HG03354 (cell line): Measurements from ENCODE around the gene GTF2A1L.
"Not testable (repeated sequence)": the region's sequence is repeated elsewhere in the genome, so short reads cannot be mapped to it uniquely, and the experiment has no call there.

Experiments used
- ATAC-seq: cut with Tn5 transposase; IDR thresholded peaks from one replicate; pipeline ENCODE4 v1.9.1; 2021; ENCODE audit warnings: mild to moderate bottlenecking; ENCODE audit not compliant: unreplicated experiment, poor library complexity, severe bottlenecking

Gene GTF2A1L

DNA sequence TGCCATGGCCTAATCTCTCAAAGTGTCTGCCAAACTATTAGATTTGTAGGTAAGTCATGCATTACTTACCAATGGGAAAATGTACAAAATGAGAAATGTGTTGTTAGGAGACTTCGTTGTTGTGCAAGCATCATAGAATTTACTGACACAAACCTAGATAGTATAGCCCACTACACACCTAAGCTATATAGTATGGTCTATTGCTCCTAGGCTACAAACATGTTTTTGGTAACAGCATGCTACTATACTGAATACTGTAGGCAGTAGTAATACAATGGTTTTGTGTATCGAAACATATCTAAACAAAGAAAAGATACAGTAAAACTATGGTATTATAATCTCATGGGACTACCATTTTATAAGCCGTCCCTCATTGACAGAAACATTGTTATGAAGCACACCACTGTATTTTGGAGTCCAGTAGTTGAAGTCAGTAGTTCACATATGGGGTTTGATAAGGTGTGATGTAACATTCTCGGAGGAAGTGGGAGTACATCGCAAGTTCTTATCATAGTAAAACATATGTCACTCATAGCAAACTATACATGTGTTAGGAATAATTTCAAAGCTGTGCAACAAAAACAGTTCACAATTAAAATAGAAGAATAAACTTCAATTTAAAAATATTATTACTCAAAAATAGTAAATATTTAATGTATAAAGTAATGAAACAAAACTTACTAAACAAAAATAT lies 12.0 kb upstream of the GTF2A1L start:
- no peak for ATAC-seq

DNA sequence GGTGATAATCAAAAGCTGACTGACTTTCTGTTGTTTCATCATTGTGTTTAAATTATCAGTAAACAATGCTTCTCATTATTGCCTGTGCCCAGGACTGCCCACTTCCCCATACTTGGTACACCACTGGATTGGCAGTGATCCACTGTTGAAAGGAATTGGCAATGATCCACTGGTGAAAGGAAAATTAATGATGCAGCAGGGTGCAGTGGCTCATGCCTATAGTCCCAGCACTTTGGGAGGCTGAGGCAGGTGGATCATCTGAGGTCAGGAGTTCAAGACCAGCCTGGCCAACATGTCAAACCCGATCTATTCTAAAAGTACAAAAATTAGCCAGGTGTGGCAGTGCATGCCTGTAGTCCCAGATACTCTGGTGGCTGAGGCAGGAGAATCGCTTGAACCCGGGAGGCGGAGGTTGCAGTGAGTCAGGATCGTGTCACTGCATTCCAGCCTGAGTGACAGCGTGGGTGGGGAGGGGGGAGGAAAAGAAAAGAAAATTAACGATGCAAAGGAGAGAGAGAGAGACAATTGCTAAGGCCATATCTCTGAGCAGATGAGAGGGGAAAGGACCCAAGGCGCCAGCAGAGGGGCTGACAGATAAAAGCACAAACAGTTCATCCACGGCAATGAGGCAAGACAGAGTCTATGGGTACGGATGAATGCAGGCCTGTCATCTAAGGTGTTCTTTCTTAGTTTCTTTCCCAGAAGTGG lies 10.2 kb upstream of the GTF2A1L start:
- no peak for ATAC-seq

- no peak for ATAC-seq
Measured at GRCh38 chr2:48613211-48613610, 4.4 kb upstream of the GTF2A1L start.

DNA sequence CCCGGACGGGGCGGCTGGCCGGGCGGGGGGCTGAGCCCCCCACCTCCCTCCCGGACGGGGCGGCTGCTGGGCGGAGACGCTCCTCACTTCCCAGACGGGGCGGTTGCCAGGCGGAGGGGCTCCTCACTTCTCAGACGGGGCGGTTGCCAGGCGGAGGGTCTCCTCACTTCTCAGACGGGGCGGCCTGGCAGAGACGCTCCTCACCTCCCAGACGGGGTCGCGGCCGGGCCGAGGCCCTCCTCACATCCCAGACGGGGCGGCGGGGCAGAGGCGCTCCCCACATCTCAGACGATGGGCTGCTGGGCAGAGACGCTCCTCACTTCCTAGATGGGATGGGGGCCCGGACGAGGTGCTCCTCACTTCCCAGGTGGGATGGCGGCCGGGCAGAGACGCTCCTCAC lies 3.1 kb upstream of the GTF2A1L start:
- ATAC-seq = not testable (repeated sequence)

DNA sequence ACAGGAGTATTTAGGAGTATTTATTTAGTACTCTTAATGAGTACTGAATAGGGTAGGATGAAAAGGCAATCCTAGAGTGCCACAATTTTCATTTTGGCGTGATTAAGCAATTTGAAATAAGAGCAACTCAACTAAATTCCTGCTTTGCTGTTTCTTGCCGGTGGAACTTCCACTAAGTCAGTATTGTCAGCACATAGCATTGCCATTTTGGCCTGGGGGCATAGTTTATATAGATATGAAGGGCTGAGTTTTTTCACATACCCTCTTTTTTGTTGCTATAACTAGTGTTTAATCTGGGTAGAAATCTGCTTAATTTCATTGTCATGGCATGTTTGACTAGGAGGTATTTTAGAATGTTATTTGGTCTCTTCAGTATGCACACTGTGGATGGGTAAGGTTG lies 1.9 kb downstream of the GTF2A1L start:
- ATAC-seq = no peak

DNA sequence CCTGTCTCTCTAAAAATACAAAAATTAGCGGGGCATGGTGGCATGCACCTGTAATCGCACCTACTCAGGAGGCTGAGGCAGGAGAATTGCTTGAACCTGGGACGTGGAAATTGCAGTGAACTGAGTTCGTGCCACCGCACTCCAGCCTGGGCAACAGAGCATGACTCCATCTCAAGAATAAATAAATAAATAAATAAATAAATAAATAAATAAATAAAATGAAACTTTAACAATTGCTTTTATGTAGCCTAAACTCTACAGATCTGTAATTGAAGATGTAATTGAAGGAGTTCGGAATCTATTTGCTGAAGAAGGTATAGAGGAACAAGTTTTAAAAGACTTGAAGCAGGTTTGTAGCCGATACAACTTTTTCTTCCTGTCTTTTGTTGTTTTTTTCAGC lies 2.9 kb downstream of the GTF2A1L start:
- ATAC-seq = no peak

DNA sequence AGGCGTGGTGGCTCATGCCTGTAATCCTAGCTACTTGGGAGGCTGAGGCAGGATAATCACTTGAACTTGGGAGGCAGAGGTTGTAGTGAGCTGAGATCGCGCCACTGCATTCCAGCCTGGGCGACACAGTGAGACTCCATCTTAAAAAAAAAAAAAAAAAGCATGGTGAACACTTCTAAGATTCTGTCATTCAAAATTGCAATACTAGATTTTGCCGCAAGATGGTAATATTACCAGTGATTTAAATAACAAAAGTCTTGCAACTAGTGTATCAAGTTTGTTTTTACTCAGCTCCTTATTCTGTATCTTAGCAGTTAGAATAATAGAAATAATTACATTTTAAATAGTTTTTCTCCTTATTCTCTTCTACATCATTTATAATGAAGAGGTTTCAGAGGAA lies 5.0 kb downstream of the GTF2A1L start:
- ATAC-seq = not testable (repeated sequence)

DNA sequence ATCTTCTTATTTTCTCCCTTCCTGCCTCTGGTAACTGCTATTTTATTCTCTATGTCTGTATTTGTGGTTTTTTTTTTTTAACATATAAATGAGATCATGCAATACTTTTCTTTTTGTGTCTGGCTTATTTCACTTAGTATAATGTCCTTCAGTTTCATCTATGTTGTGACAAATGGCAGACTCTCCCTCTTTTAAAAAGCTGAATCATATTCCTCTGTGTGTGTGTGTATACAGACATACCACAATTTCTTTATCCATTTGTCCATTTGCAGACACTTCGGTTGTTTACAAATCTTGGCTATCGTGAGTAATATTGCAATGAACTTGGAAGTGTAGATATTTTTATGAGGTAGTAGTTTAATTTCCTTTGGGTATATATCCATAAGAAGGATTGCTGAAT lies 7.0 kb downstream of the GTF2A1L start:
- no peak for ATAC-seq

- no peak for ATAC-seq
Measured at GRCh38 chr2:48626047-48626446, 8.4 kb downstream of the GTF2A1L start.

DNA sequence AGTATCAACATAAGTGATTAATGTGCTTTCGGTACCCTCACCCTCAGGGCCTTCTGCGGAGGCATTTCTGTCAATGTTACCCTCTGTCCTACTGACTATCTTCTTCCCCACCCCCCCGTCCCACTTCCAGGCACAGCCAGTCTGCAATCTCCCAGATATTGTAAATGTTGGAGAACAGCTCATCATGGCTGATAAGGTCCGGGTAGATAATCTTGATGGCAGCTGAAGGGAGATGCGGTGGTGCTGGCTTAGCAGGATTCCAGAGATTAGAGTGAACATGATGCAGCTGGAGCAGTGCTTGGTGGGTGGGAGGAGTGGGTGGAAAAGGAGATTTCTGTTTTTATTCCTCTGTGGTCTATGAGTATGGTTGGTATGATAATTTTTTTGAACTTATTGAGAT lies 15.5 kb downstream of the GTF2A1L start:
- ATAC-seq = no peak

DNA sequence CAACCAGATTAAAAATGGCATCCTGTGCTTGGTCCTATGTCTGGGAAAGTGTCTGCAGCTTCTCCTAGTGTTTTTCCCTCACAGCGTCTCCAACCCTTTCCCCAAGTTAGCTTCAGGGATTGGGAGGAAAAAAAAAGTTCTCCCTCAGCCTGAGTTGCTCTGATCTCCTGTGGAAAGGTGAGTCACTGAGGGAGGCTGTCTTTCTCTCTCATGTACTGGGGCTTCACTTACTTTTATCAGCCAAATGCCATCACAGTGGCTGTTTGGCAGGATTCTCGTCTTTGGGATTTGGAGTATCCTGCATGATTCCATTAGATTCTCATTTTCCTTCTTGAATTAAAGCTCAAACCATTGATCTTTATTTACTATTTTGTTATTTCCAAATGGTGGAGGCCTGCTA lies 18.1 kb downstream of the GTF2A1L start:
- no peak for ATAC-seq

DNA sequence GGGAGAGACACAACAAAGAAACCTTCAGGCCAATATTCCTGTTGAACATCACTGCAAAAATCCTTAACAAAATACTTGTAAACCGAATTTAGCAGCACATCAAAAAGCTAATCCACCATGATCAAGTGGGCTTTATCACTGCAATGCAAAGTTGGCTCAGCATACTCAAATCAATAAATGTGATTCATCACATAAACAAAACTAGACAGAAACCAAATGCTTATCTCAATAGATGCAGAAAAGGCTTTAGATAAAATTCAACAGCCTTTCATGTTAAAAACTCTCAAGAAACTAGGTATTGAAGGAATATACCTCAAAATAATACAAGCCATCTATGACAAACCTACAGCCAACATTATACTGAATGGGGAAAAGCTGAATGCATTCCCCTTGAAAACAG lies 20.6 kb downstream of the GTF2A1L start:
- ATAC-seq = no peak

GRCh38 chr2:48651158-48651790 lies 33.6 kb downstream of the GTF2A1L start:
- no peak for ATAC-seq

- ATAC-seq = peak; percentile 98
Measured at GRCh38 chr2:48668992-48669391, 51.3 kb downstream of the GTF2A1L start.

- ATAC-seq = no peak
Measured at GRCh38 chr2:48673581-48673980, 55.9 kb downstream of the GTF2A1L start.

GRCh38 chr2:48674933-48675332 lies 57.3 kb downstream of the GTF2A1L start:
- ATAC-seq = no peak

DNA sequence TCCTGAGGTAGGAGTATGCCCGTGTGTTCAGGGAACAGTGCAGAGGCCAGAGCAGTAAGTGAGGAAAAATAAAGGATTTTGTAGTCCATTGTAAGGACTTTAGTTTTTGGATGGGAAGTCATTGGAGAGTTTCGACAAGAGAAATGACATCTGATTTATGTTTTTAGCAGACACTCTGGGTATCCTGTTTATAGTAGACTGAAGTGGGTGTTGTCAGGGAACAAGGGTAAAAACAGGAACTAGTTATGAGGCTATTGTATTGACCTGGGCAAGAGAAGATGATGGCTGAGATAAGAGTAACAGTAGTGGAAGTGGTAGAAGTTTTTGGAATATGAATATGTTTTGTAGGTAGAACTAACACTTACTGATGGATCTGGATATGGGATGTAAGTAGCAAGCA lies 59.8 kb downstream of the GTF2A1L start:
- no peak for ATAC-seq

DNA sequence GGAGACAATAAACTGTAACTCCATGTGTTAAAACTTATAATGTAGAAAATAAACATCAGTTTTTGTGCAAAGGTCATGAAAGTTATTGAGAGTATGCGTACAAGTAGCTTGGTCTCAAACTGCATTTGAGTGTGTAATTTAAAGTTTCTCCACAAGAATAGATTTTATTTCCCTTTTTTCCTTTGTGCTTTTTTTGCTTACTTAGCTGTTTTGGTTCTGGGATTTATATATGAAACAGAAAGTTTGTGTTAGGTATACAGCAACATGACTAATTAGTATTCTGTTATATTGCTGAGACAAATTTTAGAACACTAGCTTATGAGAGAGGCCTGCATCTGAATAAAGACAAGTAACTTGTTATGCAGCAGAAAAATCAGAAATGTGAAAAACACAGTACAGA lies 67.5 kb downstream of the GTF2A1L start:
- ATAC-seq = no peak

- no peak for ATAC-seq
Measured at GRCh38 chr2:48691935-48692691, 74.5 kb downstream of the GTF2A1L start.

DNA sequence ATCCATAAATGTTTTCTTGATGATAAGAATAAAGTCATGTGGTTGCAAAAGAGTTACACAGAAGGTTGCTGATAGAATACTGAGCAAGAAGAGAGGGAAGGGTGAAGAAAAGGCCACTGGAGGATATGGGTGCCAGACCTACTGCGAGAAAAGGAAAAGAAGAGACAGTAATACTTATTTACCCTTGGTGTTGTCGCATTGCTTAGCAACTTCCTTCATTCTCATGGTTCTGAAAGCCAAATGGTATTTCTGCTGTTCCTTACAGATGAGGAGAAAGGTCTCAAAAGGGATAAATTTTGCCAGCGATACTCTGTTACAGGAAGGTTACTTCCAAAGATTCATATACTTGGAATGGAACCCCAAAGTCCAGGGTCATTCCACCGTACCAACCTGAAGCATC lies 75.4 kb downstream of the GTF2A1L start:
- no peak for ATAC-seq
